ENCODE measurements around the gene CRY1. TPM values are rescaled to one million over a fixed set of nuclear protein-coding genes. Genes with fewer than 3 reads are reported as not detected.
A peak's percentile ranks its signal among the peaks of the same experiment; 100 is the strongest.
"Not testable (repeated sequence)": the region's sequence is repeated elsewhere in the genome, so short reads cannot be mapped to it uniquely, and the experiment has no call there.

Gene CRY1
- total RNA-seq, 1 experiment from 2014 or later, result 27.1 TPM

GRCh38 chr12:107066691-107067090 lies 26.7 kb downstream of the CRY1 start:
- DNase-seq (ENCODE audit: low spot score), result no peak

GRCh38 chr12:107064687-107065086 lies 28.7 kb downstream of the CRY1 start:
- DNase-seq (ENCODE audit: low spot score), result no peak

- DNase-seq (ENCODE audit: low spot score), result no peak
Measured at GRCh38 chr12:107064243-107064642, 29.1 kb downstream of the CRY1 start.

GRCh38 chr12:107058190-107058589 lies 35.2 kb downstream of the CRY1 start:
- no peak for DNase-seq (ENCODE audit: low spot score)

GRCh38 chr12:107057071-107057834 lies 36.1 kb downstream of the CRY1 start:
- DNase-seq (ENCODE audit: low spot score), result peak; percentile 84

DNA sequence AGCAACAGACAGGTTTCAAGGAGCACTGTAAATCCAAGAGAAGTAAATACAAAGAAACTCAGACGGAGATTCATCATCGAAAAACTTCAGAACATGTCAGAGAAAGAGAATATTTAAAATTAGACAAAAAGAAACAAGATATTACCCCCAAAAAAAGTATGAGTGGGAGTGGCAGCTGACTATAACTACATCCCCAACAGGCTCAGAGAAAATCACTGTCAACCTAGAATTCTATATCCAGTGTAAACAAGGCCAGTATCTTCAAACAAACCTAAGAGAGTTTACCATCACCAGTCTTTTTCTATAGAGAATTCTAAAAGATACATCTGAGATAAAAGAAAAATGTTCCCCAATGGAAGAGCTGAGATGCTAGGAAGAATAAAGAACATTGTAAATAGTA lies 39.6 kb downstream of the CRY1 start:
- no peak for DNase-seq (ENCODE audit: low spot score)

- DNase-seq (ENCODE audit: low spot score), result no peak
Measured at GRCh38 chr12:107045186-107045585, 48.2 kb downstream of the CRY1 start.

- DNase-seq (ENCODE audit: low spot score), result peak; percentile 47
Measured at GRCh38 chr12:107042801-107043200, 50.5 kb downstream of the CRY1 start.

DNA sequence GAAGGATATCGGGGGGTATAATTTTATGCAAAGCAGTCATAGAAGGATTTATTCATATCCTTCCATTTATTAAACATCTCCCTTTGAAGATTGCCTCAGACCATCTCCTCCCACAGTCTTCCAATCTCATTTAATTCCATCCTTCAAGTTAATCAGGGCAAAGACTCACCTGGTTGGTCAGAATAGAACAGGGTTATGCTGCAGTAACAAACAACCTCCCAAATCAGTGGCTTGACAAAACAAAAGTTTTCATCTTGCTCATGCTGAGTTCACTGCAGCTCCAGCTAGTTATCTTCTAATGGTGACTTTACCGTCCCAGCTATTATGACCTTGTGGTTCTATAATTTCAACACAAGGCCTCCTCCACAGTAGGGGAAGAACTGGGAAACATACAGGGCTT lies 57.6 kb downstream of the CRY1 start:
- DNase-seq (ENCODE audit: low spot score), result no peak

DNA sequence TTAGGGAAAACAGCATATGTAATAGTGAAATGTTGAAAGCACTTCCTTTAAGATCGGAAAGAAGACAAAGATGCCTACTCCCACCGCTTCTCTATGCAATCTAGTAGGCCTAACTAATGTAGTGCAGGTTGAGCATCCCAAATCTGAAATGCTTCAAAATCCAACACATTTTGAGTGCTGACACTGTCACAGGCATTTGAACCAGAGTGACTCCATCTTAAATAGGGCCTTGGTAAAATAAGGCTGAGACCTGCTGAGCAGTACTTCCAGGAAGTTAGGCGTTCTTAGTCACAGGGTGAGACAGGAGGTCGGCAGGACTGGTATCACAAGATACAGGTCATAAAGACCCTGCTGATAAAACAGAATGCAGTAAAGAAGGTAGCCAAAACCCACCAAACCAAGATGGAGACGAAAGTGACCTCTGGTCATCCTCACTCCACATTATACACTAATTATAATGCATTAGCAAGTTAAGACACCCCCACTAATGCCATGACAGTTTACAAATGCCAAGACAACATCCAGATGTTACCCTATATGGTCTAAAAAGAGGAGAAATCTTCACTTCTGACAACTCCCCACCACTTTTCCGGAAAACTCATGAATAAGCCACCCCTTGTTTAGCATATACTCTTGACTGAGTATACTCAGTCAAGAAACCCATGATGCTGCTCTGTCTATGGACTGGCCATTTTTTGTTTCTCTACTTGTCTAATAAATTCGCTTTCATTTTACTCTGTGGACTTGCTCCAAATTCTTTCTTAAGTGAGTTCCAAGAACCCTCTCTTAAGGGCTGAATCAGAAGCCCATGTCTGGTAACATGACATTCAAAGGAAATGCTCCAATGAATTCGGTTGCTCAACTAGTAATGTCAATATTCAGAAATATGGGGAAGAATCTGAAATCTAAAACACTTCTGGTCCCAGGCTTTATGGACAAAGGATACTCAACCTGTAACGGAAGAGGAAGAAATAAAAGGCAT lies 59.3 kb downstream of the CRY1 start:
- DNase-seq (ENCODE audit: low spot score), result no peak

DNA sequence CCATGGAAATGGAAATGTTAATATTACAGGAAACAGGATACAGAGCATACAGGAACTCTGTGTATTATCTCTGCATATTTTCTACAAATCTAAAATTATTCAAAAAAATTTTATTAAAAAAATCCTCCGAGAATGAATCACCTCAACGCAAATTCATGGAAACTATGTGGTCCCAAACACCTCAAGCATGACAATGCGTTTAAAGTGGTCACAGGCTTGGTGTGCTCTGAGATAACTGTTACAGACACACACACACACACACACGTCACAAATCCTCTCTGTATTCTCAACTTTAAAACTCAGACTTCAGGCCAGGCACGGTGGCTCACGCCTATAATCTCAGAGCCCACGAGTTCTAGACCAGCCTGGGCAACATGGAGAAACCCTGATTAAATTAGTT lies 61.1 kb downstream of the CRY1 start:
- DNase-seq (ENCODE audit: low spot score), result no peak

GRCh38 chr12:107031061-107031460 lies 62.3 kb downstream of the CRY1 start:
- DNase-seq (ENCODE audit: low spot score), result no peak

- no peak for DNase-seq (ENCODE audit: low spot score)
Measured at GRCh38 chr12:107029081-107029480, 64.3 kb downstream of the CRY1 start.

GRCh38 chr12:107027636-107028053 lies 65.7 kb downstream of the CRY1 start:
- DNase-seq (ENCODE audit: low spot score), result peak; percentile 69

DNA sequence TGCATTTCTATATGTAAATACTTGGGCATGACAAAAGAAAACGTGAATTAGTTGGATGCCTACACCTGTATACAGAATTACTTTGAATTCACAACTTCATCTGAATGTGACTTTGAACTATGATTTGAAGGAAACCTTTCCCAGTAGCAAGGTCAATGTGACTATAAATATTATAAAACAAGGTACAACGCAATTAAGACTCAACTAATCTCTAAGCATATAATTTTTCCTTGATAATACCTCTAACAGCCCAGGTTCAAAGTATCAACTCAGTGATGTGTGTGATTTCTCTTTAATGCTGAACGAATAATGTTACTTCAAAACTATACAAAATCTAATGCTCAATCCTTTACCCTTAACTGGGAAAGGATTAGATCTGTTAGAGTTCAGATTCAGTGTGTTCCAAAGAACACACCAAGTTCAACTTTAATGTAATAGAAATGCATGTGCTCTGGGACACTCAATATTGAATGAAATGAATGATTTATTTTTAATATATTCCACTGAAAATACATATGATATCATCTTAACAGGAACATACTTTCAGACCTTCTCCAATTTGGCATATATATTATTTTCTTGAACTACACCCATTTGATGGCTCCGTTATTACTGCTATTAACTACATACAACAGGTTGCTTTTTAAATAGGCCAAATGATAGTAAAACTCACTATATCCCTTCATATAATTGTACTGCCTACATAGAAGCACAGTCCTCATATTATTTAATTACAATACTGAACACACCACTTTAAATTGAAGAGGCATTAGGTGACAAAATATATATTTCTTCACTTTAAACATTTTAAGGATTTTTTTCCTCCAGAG lies 66.3 kb downstream of the CRY1 start:
- DNase-seq (ENCODE audit: low spot score), result no peak

- DNase-seq (ENCODE audit: low spot score), result not testable (repeated sequence)
Measured at GRCh38 chr12:107026356-107026755, 67.0 kb downstream of the CRY1 start.

- no peak for DNase-seq (ENCODE audit: low spot score)
Measured at GRCh38 chr12:107025671-107026070, 67.7 kb downstream of the CRY1 start.

DNA sequence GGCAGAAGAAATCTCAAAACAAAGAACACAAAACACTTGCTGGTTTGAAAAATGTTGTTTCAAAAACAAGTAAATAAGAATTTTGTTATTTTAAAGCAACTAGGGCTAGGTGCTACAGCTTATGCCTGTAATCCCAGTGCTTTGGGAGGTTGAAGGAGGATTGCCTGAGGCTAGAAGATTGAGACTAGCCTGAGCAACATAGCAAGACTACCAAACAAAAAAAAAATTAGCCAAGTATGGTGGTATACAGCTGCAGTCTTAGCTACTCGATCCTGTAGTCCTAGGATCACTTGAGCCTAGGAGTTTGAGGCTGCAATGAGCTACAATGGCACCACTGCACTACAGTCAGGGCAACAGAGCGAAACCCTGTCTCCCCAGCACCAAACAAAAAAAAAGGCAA lies 73.8 kb downstream of the CRY1 start:
- no peak for DNase-seq (ENCODE audit: low spot score)

GRCh38 chr12:107017042-107017441 lies 76.3 kb downstream of the CRY1 start:
- no peak for DNase-seq (ENCODE audit: low spot score)

- peak; percentile 88 for DNase-seq (ENCODE audit: low spot score)
Measured at GRCh38 chr12:107014055-107014454, 79.3 kb downstream of the CRY1 start.

DNA sequence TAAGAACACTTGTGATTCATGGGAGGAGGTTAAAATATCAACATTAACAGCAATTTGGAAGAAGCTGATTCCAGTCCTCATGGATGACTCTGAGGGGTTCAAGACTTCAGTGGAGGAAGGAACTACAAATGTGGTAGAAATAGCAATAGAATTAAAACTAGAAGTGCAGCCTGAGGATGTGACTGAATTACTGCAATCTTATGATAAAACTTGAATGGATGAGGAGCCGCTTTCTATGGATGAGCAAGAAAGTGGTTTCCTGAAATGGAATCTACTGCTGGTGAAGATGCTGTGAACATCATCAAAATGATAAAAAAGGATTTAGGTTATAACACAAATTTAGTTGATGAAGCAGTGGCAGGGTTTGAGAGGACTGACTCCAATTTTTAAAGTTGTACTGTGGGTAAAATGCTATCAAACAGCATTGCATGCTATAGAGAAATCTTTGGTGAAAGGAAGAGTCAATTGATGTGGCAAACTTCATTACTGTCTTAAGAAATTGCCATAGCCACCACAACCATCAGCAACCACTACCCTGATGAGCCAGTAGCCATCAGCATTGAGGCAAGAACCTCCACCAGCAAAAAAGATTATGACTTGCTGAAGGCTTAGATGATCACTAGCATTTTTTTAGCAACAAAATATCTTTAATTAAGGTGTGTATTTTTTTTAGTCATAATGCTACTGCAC lies 80.5 kb downstream of the CRY1 start:
- no peak for DNase-seq (ENCODE audit: low spot score)
